ENCODE results near the gene VENTX.

- TF ChIP-seq CTCF (IDR thresholded peaks at IDR 0.05; ENCODE audit: low read depth, low read length, poor library complexity, severe bottlenecking) (no peak), EZH2phosphoT487 (IDR thresholded peaks at IDR 0.05; ENCODE audit: borderline replicate concordance, low read length) (no peak)
These were observed 39.4 kb upstream of the VENTX start for GRCh38 chr10:133198206-133198605.

Data from DOHH2 (cell line).